ENCODE measurements around the gene SLC25A26.
"Not testable (repeated sequence)": the region's sequence is repeated elsewhere in the genome, so short reads cannot be mapped to it uniquely, and the experiment has no call there.

SLC25A26 gene

DNA sequence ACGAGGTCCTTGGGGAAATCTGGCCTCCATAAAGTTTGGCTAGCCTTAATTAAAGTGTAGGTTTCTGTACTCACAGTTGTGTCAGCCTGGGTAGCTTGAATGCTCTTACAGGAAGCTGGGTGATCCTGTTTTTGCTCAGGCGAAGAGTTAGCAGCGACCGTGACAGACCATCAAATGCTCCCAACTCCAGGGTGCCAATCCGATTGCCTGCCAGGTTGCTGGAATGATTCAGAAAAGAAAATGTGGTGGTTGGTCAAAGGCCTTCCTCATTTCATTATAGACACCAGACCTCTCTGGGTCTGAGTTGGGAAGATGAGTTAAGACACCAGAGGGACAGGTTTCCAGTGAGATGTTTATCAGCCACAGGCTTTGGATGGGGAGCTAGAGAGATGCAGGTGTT lies 194.0 kb downstream of the SLC25A26 start:
- no peak for DNase-seq

GRCh38 chr3:66415867-66416428 lies 195.1 kb downstream of the SLC25A26 start:
- DNase-seq = no peak

DNA sequence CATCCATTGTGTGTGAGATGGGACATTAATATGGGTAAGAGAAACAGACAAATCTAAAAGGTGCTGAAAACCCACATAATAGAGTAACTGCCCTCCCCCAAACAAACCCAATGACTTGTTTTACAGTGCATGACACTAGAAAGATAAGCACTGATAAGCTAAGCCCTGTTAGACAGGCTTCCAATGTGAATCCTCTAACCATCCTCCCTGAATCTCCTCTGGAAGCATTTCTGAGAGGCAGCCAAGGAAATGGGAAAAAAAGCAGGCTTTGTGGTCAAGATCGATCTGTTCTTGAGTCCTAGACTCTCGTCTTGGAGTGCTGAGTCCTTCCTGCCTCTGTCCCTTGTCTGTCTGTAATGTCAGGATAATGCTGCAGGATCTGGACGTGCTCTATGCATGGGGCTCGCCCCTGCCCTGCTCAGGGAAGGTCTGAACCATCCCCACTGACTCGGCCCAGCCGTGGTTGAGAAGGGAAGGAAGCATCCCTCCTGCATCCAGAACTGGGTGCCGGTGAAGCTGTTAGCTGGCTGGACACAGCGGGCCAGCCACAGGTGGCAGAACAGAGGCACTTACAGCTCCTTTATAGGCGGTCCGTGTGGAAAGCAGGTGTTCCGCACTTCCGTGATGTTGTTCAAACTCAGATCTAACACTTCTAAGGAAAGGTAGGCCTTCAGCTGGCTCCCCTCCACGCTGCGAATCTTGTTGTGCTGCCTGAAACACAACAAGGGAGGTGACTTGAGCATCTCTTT lies 195.9 kb downstream of the SLC25A26 start:
- DNase-seq = peak; percentile 27

- DNase-seq = peak; percentile 76
These were observed 197.7 kb downstream of the SLC25A26 start for GRCh38 chr3:66418475-66418931.

GRCh38 chr3:66419036-66419435 lies 198.2 kb downstream of the SLC25A26 start:
- no peak for DNase-seq

GRCh38 chr3:66421144-66421543 lies 200.3 kb downstream of the SLC25A26 start:
- not testable (repeated sequence) for DNase-seq

DNA sequence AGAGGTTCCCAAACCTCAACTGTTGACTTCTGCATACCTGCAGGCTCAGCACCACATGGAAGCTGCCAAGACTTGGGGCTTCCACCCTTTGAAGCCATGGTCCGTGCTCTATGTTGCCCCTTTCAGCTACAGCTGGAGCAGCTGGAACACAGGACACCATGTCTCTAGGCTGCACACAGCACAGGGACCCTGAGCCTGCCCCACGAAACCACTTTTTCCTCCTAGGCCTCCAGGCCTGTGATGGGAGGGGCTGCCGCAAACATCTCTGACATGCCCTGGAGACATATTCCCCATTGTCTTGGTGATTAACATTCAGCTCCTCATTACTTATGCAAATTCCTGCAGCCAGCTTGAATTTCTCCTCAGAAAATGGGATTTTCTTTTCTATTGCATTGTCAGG lies 201.1 kb downstream of the SLC25A26 start:
- not testable (repeated sequence) for DNase-seq

- no peak for DNase-seq
These were observed 203.0 kb downstream of the SLC25A26 start for GRCh38 chr3:66423791-66424190.

DNA sequence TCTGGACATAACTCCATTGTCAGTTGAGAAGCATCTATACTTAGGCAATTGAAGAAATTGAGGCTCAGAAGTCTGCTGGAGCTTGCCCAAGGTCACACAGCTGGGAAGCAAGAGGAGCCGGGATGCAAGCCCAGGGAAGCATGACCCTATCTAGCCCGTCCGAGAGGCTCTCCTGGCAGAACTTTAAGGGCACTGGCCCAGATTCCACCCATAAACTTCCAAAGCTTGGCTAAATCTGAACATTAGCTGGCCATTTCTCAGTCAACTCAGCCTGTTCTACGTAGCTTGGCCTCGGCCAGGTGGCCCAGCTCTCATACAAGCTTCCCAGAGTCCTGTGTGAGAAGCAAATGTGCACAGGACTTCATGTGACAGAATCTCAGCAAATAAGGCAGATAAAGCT lies 204.2 kb downstream of the SLC25A26 start:
- DNase-seq = no peak

DNA sequence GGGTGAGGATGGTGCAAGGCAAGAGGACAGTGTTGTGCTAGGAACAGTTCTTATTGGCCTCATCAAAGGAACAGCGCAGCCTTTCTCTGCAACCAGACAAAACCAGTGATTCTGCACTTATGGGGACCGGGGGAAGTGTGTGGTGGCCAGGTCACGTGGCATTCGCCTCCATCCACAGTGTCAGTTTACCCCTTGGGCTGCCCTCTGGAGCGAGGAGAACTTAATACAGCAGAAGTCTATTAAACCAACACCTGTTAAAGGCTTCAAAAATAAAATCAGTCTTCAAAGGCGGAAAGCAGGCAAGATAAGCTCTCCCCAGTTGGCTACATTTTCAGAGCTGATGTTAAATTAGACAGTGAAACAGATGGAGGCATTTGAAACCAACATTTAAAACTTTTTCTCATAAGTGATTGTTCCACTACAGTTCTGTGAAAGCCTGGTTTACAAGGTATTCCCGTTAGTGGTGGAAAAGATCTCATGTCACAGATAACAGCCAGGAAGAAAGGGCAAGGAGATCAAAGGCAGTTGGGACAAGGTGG lies 204.8 kb downstream of the SLC25A26 start:
- no peak for DNase-seq

GRCh38 chr3:66426135-66426534 lies 205.3 kb downstream of the SLC25A26 start:
- no peak for DNase-seq

- no peak for DNase-seq
These were observed 206.6 kb downstream of the SLC25A26 start for GRCh38 chr3:66427352-66427751.

- DNase-seq = no peak
These were observed 207.2 kb downstream of the SLC25A26 start for GRCh38 chr3:66427951-66428474.

All from NCI-H510A (cell line).